ENCODE measurements around the gene VAT1L.

GRCh38 chr16:77888871-77889270, 100.5 kb downstream of the VAT1L start:
- TF ChIP-seq CTCF (IDR thresholded peaks at IDR 0.05), result no peak
- TF ChIP-seq POLR2A (IDR thresholded peaks at IDR 0.05; ENCODE audit: low read depth), result no peak
